ENCODE data around the gene NHEJ1.

Gene NHEJ1

DNA sequence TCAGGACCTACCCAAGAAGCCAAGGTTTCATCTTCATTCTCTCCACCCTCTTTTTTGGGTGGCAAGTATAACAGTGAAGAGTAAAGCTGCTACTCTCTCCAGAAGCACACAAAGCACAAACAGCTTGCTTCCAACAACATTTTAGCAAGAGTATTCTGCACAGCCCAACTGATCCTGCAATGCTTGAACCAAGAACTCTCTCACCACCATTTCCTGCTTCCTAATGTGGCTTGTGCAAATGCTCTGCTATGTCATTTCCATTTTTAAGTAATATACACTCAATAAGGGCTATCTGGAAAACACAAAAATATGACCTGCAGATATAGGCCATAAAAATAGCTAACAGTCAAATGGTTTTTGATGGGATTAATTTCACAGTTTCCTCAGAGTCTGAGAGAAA, 75.8 kb downstream of the NHEJ1 start:
- DNase-seq, result peak; percentile 17 to 47

DNA sequence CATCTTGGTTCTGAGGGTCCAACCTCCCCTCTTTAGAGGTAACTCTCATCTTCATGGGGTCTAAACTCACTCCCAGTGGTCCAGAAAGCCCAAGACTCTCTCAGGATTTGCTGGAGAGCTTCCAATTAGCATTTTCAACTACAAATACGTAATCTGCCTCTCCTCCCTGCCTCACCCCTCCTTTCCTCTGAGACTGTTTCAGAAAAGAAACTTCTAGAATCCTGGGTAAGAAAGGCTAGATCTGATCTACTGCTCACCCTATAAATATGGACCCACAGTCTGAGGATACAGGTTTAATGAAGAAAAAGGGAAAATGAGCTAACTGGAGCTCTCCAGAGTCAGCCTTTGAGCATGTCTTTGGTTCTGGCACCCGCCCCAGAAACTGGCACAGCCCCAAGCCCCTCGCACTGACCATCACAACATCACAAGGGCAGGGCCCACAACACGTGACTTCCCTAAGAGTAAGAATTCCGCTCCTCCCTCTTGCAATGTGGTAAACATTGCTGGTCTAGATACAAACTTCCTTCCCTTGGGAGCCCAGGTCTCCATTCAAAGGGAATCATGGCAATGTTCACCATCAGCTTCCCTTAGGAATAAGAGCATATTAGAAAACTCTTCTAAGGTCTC, 78.2 kb downstream of the NHEJ1 start:
- DNase-seq, result no peak

DNA sequence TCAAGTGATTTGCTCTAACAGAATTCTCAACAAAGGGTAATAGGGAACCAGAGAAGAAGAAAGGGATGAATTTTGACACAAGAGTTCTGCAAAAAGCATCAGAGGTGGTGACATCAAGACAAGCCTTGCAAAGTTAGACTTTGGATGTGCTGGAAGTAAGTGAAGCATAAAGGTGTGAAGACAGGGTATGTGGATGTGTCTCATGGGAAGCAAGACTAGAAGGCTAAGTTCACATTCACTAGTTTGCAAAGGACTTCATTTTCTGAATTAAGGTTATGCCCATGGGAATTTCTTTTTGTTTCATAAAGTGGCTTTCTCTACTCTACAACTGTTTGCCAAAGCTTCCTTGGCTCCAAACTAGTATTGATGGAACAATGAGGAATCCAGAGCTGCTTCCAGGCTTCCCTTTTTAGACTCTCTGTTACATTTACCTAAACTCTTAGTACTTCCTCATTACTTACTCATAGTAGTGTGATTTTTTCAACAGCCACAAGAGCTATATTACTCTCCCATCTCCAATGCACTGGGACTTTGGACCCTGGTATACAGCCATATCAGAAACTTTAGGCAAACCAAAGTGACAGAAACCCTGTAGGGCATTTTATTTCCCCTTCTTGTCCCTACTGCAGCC, 78.8 kb downstream of the NHEJ1 start:
- peak in 1 of 2 experiments; percentile 19 for DNase-seq

- DNase-seq, result no peak
These were observed 79.5 kb downstream of the NHEJ1 start for GRCh38 chr2:219081096-219081495.

- no peak for DNase-seq
These were observed 81.2 kb downstream of the NHEJ1 start for GRCh38 chr2:219079417-219079816.

- DNase-seq, result no peak
These were observed 81.7 kb downstream of the NHEJ1 start for GRCh38 chr2:219078951-219079350.

GRCh38 chr2:219078126-219078525, 82.5 kb downstream of the NHEJ1 start:
- DNase-seq, result no peak

- no peak for DNase-seq
These were observed 84.4 kb downstream of the NHEJ1 start for GRCh38 chr2:219076253-219076652.

DNA sequence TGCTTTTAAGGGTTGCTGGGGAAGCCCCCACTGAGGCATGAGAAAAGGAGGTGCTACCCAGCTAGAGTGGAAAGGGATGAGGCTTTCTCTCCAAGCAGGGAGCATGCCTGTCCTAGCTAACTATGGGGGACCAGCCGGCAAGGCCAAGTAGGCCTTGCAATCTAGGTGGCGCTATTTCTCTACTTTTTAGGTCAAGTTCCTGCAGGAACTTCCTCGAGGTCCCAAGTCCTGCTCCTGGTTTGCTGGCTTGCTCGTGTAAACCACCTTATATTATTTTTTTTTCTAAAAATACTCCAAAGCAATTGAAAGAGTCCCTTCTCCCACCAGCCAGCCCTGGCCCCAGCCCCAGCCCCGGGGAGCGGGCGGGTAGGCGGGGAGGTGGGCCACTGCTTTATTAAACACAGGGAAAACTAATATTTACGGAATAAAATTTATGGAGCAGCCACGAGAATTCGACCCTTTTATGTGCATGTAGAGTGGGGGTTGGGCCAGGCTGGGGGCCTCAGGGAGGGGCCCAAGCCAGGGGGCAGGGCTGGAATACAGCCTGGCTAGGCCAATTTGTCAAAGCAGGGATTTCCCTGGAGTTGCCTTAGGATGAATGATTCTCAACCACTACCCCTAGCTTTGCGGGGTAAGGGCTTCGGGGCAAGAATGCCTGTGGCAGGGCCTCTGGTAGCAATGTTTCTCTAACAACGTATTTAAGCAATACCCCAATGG, 87.0 kb downstream of the NHEJ1 start:
- DNase-seq, result peak; percentile 18 to 55

GRCh38 chr2:219072741-219073250, 87.8 kb downstream of the NHEJ1 start:
- no peak for DNase-seq

GRCh38 chr2:219071131-219071816, 89.3 kb downstream of the NHEJ1 start:
- DNase-seq, result no peak

DNA sequence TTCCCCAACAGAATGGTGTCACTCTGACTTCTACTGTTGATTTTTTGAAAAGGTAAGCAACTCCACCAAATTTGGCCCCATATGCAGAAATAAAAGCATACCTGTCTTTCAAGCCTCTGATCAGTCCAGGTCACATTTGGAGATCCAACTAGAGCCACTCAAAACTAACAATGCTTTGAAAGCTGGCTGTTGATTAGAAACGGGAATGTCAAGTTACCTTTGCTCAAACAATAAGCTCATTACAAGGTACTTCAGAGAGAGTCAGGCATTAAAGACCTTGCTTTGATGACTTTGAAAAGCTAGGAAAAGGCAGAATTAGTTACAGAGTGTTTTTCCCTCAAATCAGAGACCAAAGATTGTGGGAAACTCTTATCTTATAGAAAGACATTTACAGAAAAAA, 95.1 kb downstream of the NHEJ1 start:
- DNase-seq, result no peak

DNA sequence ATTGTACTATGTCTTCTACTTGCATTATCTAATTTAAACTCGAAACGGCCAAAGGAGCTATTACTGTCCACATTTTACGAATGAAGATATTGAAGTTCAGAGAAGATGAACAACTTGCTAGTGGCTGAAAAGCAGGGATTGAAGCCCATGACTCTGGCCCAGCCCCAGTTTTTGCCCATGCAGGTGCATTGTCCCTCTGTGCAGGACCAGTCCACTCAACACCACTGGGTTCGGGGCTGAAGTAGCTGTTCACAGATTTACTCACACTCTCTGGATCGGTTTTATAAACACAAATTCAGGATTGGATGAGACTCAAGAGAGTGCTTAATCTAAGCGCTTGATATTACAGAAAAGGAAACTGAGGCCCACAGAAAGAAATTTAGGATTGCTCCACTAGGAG, 98.5 kb downstream of the NHEJ1 start:
- no peak for DNase-seq

- DNase-seq, result no peak
These were observed 99.5 kb downstream of the NHEJ1 start, which contains the start of gene IHH for GRCh38 chr2:219060821-219061791. TSS of gene IHH (minus strand) at chr2:219060921. CDS start at chr2:219060467, 454 bp downstream.

DNA sequence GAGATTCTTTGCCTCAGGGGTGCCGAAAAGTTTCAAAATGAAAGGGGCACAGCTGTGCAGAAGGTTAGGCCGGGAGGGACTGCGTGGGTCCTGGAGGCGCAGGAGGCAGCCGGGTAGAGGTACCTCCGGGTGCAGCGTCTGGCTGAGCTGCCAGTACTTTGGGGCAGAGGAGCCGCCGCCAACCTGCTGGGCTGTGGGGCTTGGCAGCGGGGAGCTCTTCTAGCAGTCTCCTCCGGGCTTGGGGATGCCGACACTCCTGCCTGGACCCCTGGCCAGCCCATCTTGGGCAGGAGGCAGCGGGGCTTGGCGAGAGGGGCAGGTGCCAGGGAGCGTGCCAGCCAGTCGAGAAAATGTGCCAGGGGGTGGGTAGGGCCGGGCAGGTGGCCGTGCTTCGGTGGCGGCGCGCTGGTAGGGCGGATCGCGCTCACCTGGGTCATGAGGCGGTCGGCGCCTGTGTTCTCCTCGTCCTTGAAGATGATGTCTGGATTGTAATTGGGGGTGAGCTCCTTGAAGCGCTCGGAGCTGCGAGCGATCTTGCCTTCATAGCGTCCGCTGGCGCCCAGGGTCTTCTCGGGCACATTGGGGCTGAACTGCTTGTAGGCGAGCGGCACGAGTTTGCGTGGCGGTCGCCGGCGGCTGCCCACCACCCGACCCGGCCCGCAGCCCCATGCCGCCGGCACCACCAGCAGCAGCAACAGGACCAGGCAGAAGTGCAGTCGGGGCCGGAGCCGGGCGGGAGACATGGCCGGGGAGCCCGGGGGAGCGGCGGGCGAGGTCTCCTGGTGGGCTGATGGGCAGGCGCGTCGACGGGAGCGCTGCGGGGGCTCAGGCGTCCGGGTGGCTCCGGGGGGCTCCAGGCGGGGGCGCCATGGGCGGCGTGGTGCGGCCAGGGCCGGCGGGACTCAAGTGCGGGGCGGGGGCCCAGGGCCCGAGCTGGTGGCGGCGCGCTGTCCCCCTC, 100.6 kb downstream of the NHEJ1 start:
- no peak for DNase-seq

GRCh38 chr2:219059375-219059724, 101.3 kb downstream of the NHEJ1 start:
- DNase-seq, result no peak

GRCh38 chr2:219058541-219059374, 101.9 kb downstream of the NHEJ1 start:
- DNase-seq, result no peak

- DNase-seq, result peak; percentile 15 to 27
These were observed 102.7 kb downstream of the NHEJ1 start for GRCh38 chr2:219057709-219058540.
